ENCODE results near the gene POLD4. TPM values are rescaled to one million over a fixed set of nuclear protein-coding genes. Genes with fewer than 3 reads are reported as not detected.

Gene POLD4
- total RNA-seq, 2 experiments from 2014 or later: 31.7 to 39.5 TPM

DNA sequence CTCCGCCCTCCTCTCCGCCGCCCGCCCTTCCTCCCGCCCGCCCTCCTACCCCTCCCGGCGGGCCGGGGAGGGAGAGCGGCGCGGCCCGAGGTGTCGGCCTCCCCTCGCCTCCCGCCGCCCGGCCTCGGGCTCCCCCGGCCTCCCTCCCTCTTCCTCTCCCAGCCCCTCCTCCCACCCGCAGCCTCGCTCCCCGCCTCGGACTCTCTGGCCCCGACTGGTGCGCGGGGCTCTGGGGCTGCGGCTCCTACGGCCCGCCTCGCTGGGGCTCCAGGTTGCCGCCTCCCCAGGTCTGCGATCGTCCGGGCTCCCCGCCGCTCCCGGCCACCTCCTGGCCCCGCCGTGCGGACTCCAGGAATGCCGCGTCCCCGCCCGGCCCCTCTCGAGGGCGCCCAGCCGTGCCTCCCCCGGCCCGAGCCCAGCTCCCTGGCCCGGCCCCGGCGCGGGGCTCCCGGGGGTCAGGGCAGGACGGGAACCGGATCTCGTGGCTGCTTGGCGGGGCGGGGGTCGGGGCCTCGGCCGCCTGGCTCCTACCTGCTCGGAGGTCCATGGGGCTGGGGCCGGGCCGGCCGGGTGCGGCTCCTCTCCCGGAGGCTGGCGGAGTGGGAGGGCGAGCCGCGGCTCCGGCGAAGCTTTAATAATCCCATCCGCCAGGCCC, 19.8 kb upstream of the POLD4 start, which contains the start of gene CLCF1:
TSS of gene CLCF1 (minus strand) at position 606 of the 655 bp plus-strand sequence. CDS start at position 547, 59 bp downstream.
- intact Hi-C loops (cut with DNase I, micrococcal nuclease): loop anchor here in 1 of 2 experiments (1.0 kb wide), 1 partner anchor 20 kb away; the partner anchor contains the start of gene POLD4
- CTCF ChIA-PET: interaction anchor here (1.1 to 5.6 kb wide), 6 partner anchors 9 to 81 kb away, joined by 3 to 24 read pairs (median 12); partner anchors contain the start of gene PPP1CA
- H3K4me1 Mint-ChIP-seq (ENCODE audit: low read depth): peaks cover 61% of the 10 kb centered on the region
- Histone ChIP-seq H3K27ac (ENCODE audit: low read depth in 1 of 2, low read length in 2 of 2) (no peak within 1 kb of the TSS), H3K27me3 (ENCODE audit: control insufficient read depth in 1 of 2, insufficient read depth in 2 of 2, low read length in 2 of 2) (peaks cover 6 to 16% of the 10 kb centered on the region in 2 experiments), H3K4me1 (ENCODE audit: insufficient read depth, low read length) (peaks cover 69% of the 10 kb centered on the region), H3K9me3 (ENCODE audit: control insufficient read depth in 1 of 2, insufficient read depth in 1 of 2, low read length in 2 of 2) (no peaks in the 10 kb centered on the region), H3K4me3 (ENCODE audit: low read length) (peak within 1 kb of the TSS; percentile 48), H3K36me3 (ENCODE audit: insufficient read depth, low read length) (no peaks in the 10 kb centered on the region)
- peak in 6 of 14 experiments; percentile 22 to 64 (median 44) for DNase-seq
- H3K27ac Mint-ChIP-seq: peak within 1 kb of the TSS; percentile 91
- peaks cover 42% of the 10 kb centered on the region for H3K27me3 Mint-ChIP-seq
- no peak for TF ChIP-seq CTCF (IDR thresholded peaks at IDR 0.05)
- POLR2A ChIA-PET: interaction anchor here (0.6 to 8.2 kb wide), 12 partner anchors 8 to 240 kb away, joined by 3 to 81 read pairs (median 4); partner anchors contain the start of genes AIP, POLD4, PPP1CA and PTPRCAP
- peak; percentile 16 for ATAC-seq (ENCODE audit: poor library complexity)
- H3K4me3 Mint-ChIP-seq: peak within 1 kb of the TSS; percentile 94
- peaks cover 5% of the 10 kb centered on the region for H3K36me3 Mint-ChIP-seq (ENCODE audit: low read depth)
- H3K9me3 Mint-ChIP-seq: no peaks in the 10 kb centered on the region

DNA sequence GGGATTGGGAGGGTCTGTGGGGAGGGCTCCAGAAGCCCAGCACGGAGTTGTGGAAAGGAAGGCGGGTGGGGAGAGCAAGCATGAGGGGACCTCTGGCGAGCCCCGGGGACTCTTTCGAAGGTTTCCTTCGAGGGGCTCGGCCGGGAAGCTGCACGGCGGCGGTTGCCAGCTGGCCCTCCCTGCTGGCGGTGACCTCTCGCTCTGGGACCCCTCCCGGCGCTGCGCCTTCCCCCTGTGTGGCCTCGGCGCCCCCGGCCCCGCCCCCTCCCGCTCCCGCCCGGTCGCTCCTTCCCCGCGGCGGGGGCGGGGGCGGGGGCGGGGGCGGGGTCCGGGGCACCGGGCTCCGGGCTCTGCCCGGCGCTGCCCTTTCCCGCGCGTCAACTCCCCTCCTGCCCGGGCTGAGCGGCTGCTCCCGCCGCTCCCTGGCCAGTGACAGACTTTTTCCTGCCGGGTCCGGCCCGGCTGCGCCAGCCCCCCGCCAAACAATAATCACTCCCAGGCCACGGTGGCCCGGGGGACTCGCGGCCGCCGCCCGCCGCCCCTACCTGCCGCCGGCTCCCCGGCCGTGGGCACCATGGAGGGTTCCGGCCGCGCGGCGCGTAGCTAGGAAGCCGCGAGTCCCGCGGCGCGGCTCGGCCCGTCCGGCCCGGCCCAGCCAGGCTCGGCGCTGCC, 19.1 kb upstream of the POLD4 start:
- Mint-ChIP-seq H3K27ac (no peak overlapping the region), H3K36me3 (ENCODE audit: low read depth) (peaks cover 5% of the 10 kb centered on the region), H3K27me3 (peaks cover 42% of the 10 kb centered on the region), H3K4me1 (ENCODE audit: low read depth) (peaks cover 67% of the 10 kb centered on the region), H3K9me3 (no peaks in the 10 kb centered on the region), H3K4me3 (no peak overlapping the region)
- no peak for TF ChIP-seq CTCF (IDR thresholded peaks at IDR 0.05)
- CTCF ChIA-PET: interaction anchor here (1.8 to 5.6 kb wide), 5 partner anchors 10 to 27 kb away, joined by 4 to 32 read pairs (median 16); no protein-coding TSS in a partner anchor
- H3K4me3 ChIP-seq (ENCODE audit: low read length): peak overlapping the region; percentile 46
- H3K36me3 ChIP-seq (ENCODE audit: insufficient read depth, low read length): no peaks in the 10 kb centered on the region
- POLR2A ChIA-PET: interaction anchor here (0.8 to 8.2 kb wide), 9 partner anchors 9 to 132 kb away, joined by 3 to 81 read pairs (median 5); partner anchors contain the start of genes AIP, POLD4 and SSH3
- no peaks in the 10 kb centered on the region for H3K9me3 ChIP-seq (ENCODE audit: control insufficient read depth in 1 of 2, insufficient read depth in 1 of 2, low read length in 2 of 2)
- peak overlapping the region in 1 of 2 donors; percentile 30 for H3K27ac ChIP-seq (ENCODE audit: low read depth in 1 of 2, low read length in 2 of 2)
- intact Hi-C loops (cut with DNase I, micrococcal nuclease): no loop called here
- H3K4me1 ChIP-seq (ENCODE audit: insufficient read depth, low read length): peaks cover 75% of the 10 kb centered on the region
- H3K27me3 ChIP-seq (ENCODE audit: control insufficient read depth in 1 of 2, insufficient read depth in 2 of 2, low read length in 2 of 2): peaks cover 6 to 16% of the 10 kb centered on the region in 2 experiments
- no peak for ATAC-seq (ENCODE audit: poor library complexity)
- peak in 2 of 14 experiments; percentile 25 to 40 for DNase-seq

DNA sequence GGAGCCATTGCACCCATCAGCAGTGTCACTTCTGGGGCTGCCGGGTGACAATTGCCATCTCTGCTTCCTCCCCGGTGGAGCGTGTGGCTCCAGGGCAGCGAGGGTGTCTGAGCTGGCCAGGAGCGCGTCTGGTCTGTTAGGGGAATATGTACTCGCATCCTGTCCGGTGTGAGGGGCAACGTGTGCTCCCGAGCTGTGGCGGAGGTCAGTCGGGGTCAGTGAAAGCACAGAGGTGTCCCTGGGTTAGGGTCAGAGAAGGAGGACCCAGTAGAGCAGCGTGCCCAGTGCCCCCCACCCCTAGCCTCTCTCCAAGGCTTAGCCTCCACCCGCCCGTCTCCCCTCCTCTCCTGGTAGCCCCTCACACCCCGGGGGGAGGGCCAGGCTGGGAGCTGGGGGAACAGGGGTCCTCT, 18.6 kb upstream of the POLD4 start:
- H3K9me3 Mint-ChIP-seq: no peaks in the 10 kb centered on the region
- ATAC-seq (ENCODE audit: poor library complexity) (no peak), DNase-seq (peak in 1 of 14 experiments; percentile 40)
- peak overlapping the region; percentile 94 for H3K4me3 Mint-ChIP-seq
- peaks cover 66% of the 10 kb centered on the region for H3K4me1 Mint-ChIP-seq (ENCODE audit: low read depth)
- H3K4me3 ChIP-seq (ENCODE audit: low read length): peak overlapping the region; percentile 46
- intact Hi-C loops (cut with DNase I, micrococcal nuclease): no loop called here
- H3K27me3 Mint-ChIP-seq: peaks cover 38% of the 10 kb centered on the region
- peaks cover 5% of the 10 kb centered on the region for H3K36me3 Mint-ChIP-seq (ENCODE audit: low read depth)
- peak overlapping the region; percentile 85 for H3K27ac Mint-ChIP-seq
- POLR2A ChIA-PET: interaction anchor here (2.1 to 8.2 kb wide), 3 partner anchors 9 to 26 kb away, joined by 8 to 81 read pairs (median 9); partner anchors contain the start of gene POLD4
- H3K4me1 ChIP-seq (ENCODE audit: insufficient read depth, low read length): peaks cover 80% of the 10 kb centered on the region
- H3K36me3 ChIP-seq (ENCODE audit: insufficient read depth, low read length): no peaks in the 10 kb centered on the region
- peaks cover 6 to 16% of the 10 kb centered on the region in 2 experiments for H3K27me3 ChIP-seq (ENCODE audit: control insufficient read depth in 1 of 2, insufficient read depth in 2 of 2, low read length in 2 of 2)
- CTCF ChIA-PET: interaction anchor here (1.9 to 3.0 kb wide), 3 partner anchors 9 to 26 kb away, joined by 4 to 32 read pairs (median 10); no protein-coding TSS in a partner anchor
- H3K27ac ChIP-seq (ENCODE audit: low read depth in 1 of 2, low read length in 2 of 2): peak overlapping the region in 1 of 2 donors; percentile 30
- no peaks in the 10 kb centered on the region for H3K9me3 ChIP-seq (ENCODE audit: control insufficient read depth in 1 of 2, insufficient read depth in 1 of 2, low read length in 2 of 2)
- TF ChIP-seq CTCF (IDR thresholded peaks at IDR 0.05): no peak
